Heart left ventricle (tissue), 16 donors: ENCODE measurements around the gene SLC2A9. TPM values are rescaled to one million over a fixed set of nuclear protein-coding genes. Genes with fewer than 3 reads are reported as not detected.

Source experiments
- ATAC-seq, 4 donors: fragments of 200-7000 bp; cut with Tn5 transposase; one replicate each; pipeline ENCODE4 v1.9.1; 2020 to 2022; ENCODE audit warnings: moderate library complexity in 4 of 4, mild to moderate bottlenecking in 3 of 4, moderate number of reproducible peaks in 1 of 4
- DNase-seq, 5 donors: peaks; one replicate each; pipeline ENCODE4 v3.0.0-alpha.2; 2020
- H3K27ac ChIP-seq, 12 donors: fragments of 200-600 bp; sonication (generic) in 4 of 12; one replicate each; pipeline versions ENCODE4 v1.5.0 to v1.8.0; 2016 to 2022; ENCODE audit warnings: mild to moderate bottlenecking in 2 of 12
- H3K27me3 ChIP-seq, 9 donors: fragments of 200-600 bp; sonication (generic) in 2 of 9; one replicate each; pipeline versions ENCODE4 v1.5.1 to v1.8.0; 2016 to 2022; ENCODE audit warnings: mild to moderate bottlenecking in 3 of 9
- H3K36me3 ChIP-seq, 9 donors: fragments of 200-600 bp; sonication (generic) in 2 of 9; one replicate each; pipeline versions ENCODE4 v1.5.0 to v1.8.0; 2018 to 2022; ENCODE audit warnings: mild to moderate bottlenecking in 2 of 9
- H3K4me1 ChIP-seq, 12 donors: fragments of 200-600 bp; sonication (generic) in 4 of 12; one replicate each; pipeline versions ENCODE4 v1.5.0 to v1.8.0; 2016 to 2022; ENCODE audit warnings: mild to moderate bottlenecking in 3 of 12
- H3K4me3 ChIP-seq, 12 donors: fragments of 200-600 bp; sonication (generic) in 4 of 12; one replicate each; pipeline versions ENCODE4 v1.5.0 to v1.8.0; 2017 to 2022; ENCODE audit warnings: mild to moderate bottlenecking in 9 of 12, moderate library complexity in 4 of 12
- H3K9me3 ChIP-seq, 12 donors: fragments of 200-600 bp; sonication (generic) in 4 of 12; one replicate each; pipeline versions ENCODE4 v1.5.0 to v1.8.0; 2016 to 2022; ENCODE audit warnings: mild to moderate bottlenecking in 1 of 12
- CTCF ChIP-seq, 12 donors: fragments of 200-600 bp; sonication (generic) in 4 of 12; IDR thresholded peaks; one replicate each; pipeline versions ENCODE4 v1.5.0 to v1.8.0; 2018 to 2022; ENCODE audit warnings: antibody characterized with exemption in 12 of 12, mild to moderate bottlenecking in 5 of 12
- POLR2A ChIP-seq, 2 donors: fragments of 450-650 bp; IDR thresholded peaks; one replicate each; pipeline ENCODE4 v1.6.1; 2017; ENCODE audit warnings: antibody characterized with exemption in 2 of 2, mild to moderate bottlenecking in 2 of 2, moderate library complexity in 2 of 2
- WGBS, 4 donors: extraction: QIAGEN DNeasy Blood & Tissue Kit in 2 of 4; methylation state at CpG; one replicate each; pipeline versions ENCODE4 v1.1.5 to v1.1.7; 2013 to 2018; 5-methylcytosine and 5-hydroxymethylcytosine counted together
- intact Hi-C, 10 donors: fragments of 100-400 bp; cut with DNase I; formaldehyde crosslinking; loops; one replicate each; pipeline versions ENCODE4 v1.11.1 to v1.14.2; 2022
- polyA plus RNA-seq, 2 donors: library from polyadenylated mRNA; stranded (reverse); fragments of 200-250 nt; gene quantifications; one replicate each; pipeline ENCODE4 v1.2.3, GENCODE V29; 2013
- total RNA-seq, 9 donors: library from RNA; depleted of rRNA in 2 of 9; stranded (reverse); fragments of >200 nt in 2 of 9; fragmentation: NEBNext Ultra II Directional in 3 of 9; extraction: Animal tissue kit (Norgen Biotek cat#: 25700) in 3 of 9; gene quantifications; one replicate each; pipeline versions ENCODE4 v1.1.0 to v1.2.4, GENCODE V29; 2016 to 2023
- donor health status: ischemic (EF 13 %, LVEDD 7.1; RV severe dilation, severe dysfunction).
- donor health status: healthy with polysubstance abuse.
- donor health status: DM: no; HTN: yes; CAD: no.
- donor health status: DM: no; HTN: no; CAD: no.
- donor health status: ischemic (EF 25% LVEDD 6.9; RV normal size, moderate dysfunction).
- donor health status: ischemic (EF 25% LVEDD 5.7; RV mildly dilated, moderate dysfunction).
- donor health status: healthy.
- donor health status: DM: yes; HTN: yes; CAD: no.
- donor health status: ischemic (EF 35%, LVEDD 5.7; RV mildly dilated, moderate dysfunction).
- donor health status: nonischemic (EF 11% LVEDD 7.7; RV severe dilation, severe dysfunction).
- donor health status: DM: yes; HTN: yes; CAD: no.
- donor health status: PGD.
- donor health status: ischemic (EF 29% LVEDD 5.4; RV normal size, mild dysfunction).
- donor health status: nonischemic (EF 23%, LVEDD 6.1; RV moderate dilation, normal function).

Gene SLC2A9
- total and polyA plus RNA-seq, 11 donors, result 1.6 to 15.1 (median 5.1) TPM

DNA sequence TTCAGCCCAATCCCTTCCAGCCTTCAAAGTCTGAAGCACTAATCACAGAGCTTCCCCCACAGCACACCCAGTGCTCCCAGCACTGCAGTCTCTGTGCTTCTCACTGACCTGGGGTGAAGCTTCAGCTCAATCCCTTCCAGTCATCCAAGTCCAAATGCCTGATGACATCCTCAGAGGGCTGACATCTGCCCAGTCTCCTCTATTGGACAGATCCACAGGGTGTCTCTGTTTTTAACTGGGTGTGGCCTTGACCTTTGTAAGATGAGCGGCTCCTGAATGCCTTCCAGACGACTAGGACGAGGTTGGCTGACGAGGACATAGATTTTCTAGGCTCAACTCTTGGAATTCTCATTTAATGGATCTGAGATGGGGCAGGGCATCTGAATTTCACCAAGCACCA is 7.6 kb upstream of the SLC2A9 start:
- H3K9me3 ChIP-seq, result no peaks in the 10 kb centered on the region
- no peaks in the 10 kb centered on the region for H3K27me3 ChIP-seq
- ATAC-seq, result peak in 1 of 4 donors; percentile 6
- no peak overlapping the region for H3K4me3 ChIP-seq
- H3K27ac ChIP-seq, result no peak overlapping the region
- H3K36me3 ChIP-seq, result no peaks in the 10 kb centered on the region
- DNase-seq, result no peak
- peaks cover 9 to 54% (median 36%) of the 10 kb centered on the region in 12 donors for H3K4me1 ChIP-seq
- TF ChIP-seq POLR2A (IDR thresholded peaks at IDR 0.05) (no peak), CTCF (IDR thresholded peaks at IDR 0.05) (no peak)
- intact Hi-C loops, result loop anchor here in 2 of 10 donors (10.0 kb wide), 1 partner anchor 86 kb away; the partner anchor contains the start of gene WDR1 (in 2 of the 2)
- WGBS, 4 donors, result 49 to 82% (median 71%) methylated on average over 4 of the region's 4 CpGs

- TF ChIP-seq CTCF (IDR thresholded peaks at IDR 0.05), result no peak
- no peak for TF ChIP-seq POLR2A (IDR thresholded peaks at IDR 0.05)
- 76 to 85% (median 81%) methylated on average over 9 of the region's 9 CpGs for WGBS, 4 donors
- H3K27me3 ChIP-seq, result no peaks in the 10 kb centered on the region
- H3K27ac ChIP-seq, result no peak overlapping the region
- H3K4me1 ChIP-seq, result peaks cover 10 to 53% (median 33%) of the 10 kb centered on the region in 12 donors
- ATAC-seq, result no peak
- no peak overlapping the region for H3K4me3 ChIP-seq
- H3K36me3 ChIP-seq, result no peaks in the 10 kb centered on the region
- intact Hi-C loops, result loop anchor here in 2 of 10 donors (10.0 kb wide), 1 partner anchor 88 kb away; the partner anchor contains the start of gene WDR1 (in 2 of the 2)
- DNase-seq, result no peak
- H3K9me3 ChIP-seq, result no peaks in the 10 kb centered on the region
Measured at GRCh38 chr4:10026485-10026884, 5.2 kb upstream of the SLC2A9 start.

GRCh38 chr4:10025230-10025806 is 4.0 kb upstream of the SLC2A9 start:
- intact Hi-C loops, result loop anchor here in 2 of 10 donors (10.0 kb wide), 1 partner anchor 89 kb away; the partner anchor contains the start of gene WDR1 (in 2 of the 2)
- Histone ChIP-seq H3K4me1 (peaks cover 5 to 53% (median 29%) of the 10 kb centered on the region in 12 donors), H3K36me3 (no peaks in the 10 kb centered on the region), H3K27me3 (no peaks in the 10 kb centered on the region), H3K4me3 (no peak overlapping the region), H3K9me3 (no peaks in the 10 kb centered on the region), H3K27ac (peak overlapping the region in 1 of 12 donors; percentile 91)
- DNase-seq, result no peak
- no peak for ATAC-seq
- TF ChIP-seq POLR2A (IDR thresholded peaks at IDR 0.05), result no peak
- TF ChIP-seq CTCF (IDR thresholded peaks at IDR 0.05), result no peak
- 74 to 80% (median 75%) methylated on average over 3 of the region's 3 CpGs for WGBS, 4 donors

DNA sequence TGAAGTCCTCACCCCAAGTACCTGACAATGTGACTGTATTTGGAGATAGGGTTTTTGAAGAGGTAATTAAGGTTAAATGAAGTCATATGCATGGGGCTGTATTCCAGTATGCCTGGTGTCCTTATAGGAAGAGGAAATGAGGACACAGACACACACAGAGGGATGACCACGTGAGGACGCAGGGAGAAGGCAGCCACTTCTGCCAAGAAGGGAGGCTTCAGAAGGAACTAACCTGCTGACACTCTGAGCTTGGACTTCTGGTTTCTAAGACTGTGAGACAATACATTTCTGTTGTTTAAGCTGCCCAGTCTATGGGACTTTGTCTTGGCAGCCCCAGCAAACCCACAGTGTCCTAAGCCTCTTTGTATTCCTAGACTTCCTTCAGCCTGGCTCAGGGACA is 3.0 kb upstream of the SLC2A9 start:
- ATAC-seq, result peak in 3 of 4 donors; percentile 3 to 13 (median 7)
- no peaks in the 10 kb centered on the region for H3K36me3 ChIP-seq
- H3K27ac ChIP-seq, result peak overlapping the region in 9 of 12 donors; percentile 3 to 91 (median 42)
- H3K4me1 ChIP-seq, result peaks cover 5 to 62% (median 34%) of the 10 kb centered on the region in 12 donors
- DNase-seq, result peak in 2 of 5 donors; percentile 34 to 55
- H3K27me3 ChIP-seq, result no peaks in the 10 kb centered on the region
- 49 to 73% (median 59%) methylated on average over 2 of the region's 2 CpGs for WGBS, 4 donors
- H3K4me3 ChIP-seq, result no peak overlapping the region
- intact Hi-C loops, result loop anchor here in 4 of 10 donors (5.0 to 10.0 kb wide), 3 partner anchors 90 to 332 kb away; partner anchors contain the start of gene WDR1 (in 3 of the 4)
- TF ChIP-seq POLR2A (IDR thresholded peaks at IDR 0.05) (no peak), CTCF (IDR thresholded peaks at IDR 0.05) (no peak)
- H3K9me3 ChIP-seq, result no peaks in the 10 kb centered on the region
